ENCODE results near the gene CDKN2AIPNL.

CDKN2AIPNL gene, protein sequence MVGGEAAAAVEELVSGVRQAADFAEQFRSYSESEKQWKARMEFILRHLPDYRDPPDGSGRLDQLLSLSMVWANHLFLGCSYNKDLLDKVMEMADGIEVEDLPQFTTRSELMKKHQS

DNA sequence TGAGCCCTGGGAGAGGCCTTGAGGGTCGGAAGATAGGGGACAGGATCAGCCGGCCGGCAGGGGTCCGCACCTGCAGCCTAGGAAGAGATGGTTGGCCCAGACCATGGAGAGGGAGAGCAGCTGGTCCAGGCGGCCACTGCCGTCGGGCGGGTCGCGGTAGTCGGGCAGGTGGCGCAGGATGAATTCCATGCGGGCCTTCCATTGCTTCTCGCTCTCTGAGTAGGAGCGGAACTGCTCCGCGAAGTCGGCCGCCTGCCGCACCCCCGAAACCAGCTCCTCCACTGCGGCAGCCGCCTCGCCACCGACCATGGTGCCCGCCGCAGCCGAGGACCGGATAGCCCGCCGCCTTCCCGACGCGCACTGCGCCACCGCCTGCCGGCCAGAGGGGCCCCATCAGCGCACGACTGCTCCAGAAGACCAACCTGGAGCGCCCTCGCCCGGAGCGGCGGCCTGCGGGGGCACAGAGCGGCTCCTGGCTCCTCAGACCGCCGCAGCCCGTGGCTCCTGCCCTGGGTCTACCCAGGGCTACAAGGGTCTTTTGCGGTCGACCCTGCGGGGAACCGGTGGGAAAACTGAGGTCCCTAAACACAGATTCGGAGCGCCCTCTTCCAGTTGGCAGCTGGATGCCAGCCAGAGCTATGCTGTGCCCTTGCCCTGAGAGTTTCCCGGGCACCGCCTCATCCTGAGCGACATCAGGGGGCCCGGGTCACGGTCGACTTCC lies at the start of gene CDKN2AIPNL:
TSS of gene CDKN2AIPNL (minus strand) at position 336 of the 721 bp plus-strand sequence. CDS start at position 309, 27 bp downstream.
- DNase-seq = peak; percentile 89

DNA sequence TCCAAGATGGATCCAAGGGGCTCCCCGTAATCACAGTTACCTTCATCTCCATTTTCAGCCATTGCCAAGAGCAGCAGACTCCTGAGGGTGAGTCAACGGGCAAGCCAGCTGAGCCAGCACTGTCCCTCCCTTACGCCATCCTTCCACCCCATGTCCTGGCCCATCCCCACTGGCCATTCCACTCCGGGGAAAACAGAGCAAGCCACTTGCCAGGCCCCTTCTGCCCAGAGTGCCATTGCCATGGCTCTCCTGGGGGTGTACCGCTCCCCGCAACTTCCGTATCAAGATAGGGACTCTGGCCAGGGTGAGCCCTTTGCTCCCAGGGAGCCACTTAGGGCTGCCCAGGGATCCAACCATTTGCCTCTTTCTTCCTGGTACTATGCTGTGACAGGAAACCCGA lies 48.9 kb upstream of the CDKN2AIPNL start:
- no peak for DNase-seq

DNA sequence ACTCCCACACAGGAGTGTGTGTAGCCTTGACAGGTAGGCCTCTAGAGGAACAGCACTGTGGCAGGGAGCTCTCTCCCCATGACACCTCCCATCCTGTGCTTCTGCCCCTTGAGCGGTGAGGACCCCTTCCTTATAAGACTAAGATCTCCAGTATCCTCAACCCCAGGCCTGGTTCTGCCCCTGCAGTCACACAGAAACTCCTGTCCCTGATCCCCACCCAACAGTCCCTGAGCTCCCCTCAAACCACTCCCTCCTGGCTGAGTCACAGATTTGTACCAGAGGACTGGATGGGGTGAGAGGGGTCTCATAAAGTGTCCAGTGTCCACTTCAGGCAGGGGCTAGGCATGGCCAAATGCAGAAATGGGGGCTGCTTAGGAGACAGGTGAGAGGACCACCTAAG lies 47.8 kb upstream of the CDKN2AIPNL start:
- DNase-seq = no peak

DNA sequence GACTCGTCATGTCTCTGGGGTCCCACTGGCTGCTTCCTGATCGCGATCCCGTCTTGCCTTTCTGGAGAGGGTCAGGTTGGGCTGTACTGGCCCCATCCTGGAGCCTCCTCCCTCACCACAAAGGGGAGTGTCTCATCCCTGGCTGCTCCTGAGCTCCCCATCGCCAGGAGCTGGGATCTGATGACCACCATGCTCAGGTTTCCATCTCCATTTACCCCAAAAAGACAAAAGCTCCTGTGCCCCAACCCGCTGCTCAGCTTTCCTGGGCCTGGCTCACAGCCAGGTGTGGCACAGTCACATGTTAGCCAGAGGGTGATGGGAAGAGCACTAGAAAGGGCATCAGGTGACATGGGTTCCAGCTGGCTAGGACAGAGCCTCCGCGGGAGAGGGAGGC lies 47.3 kb upstream of the CDKN2AIPNL start:
- no peak for DNase-seq

DNA sequence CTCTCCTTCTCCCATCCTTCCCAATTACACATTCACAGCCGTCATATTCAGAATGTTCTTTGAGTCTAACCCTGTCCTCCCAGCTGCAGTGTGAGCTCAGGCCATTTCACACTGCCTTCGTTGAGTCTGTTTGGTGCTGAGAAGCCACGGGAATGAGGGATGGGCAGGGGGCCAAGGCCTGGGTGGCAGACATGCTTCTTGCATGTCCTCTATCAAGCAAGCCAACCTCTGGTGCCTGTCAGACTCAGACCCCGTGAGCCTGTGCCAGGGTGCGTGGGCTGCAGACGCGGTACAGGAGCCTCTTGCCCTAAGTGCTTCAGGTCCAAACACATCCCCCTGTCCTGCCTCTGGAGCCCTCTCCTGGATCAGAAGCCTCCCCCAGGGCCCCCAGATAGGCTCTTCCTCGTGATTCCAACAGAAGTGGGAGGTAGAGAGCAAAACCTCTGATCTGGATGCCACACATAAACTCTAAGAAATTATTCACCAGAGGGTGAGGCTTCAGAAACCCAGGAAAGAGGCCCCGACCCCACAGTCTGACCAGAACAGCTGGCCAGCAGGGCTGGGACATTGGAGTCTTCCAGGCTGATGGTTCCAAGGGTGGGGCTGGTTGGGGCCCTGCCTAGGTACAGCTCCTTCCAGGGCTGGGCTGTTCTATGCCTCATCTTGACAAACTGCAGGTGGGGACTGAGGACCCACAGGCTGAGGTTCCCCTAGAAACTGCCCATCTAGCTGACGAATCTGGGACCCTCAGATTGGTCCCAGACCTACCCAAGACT lies 46.7 kb upstream of the CDKN2AIPNL start:
- DNase-seq = no peak

DNA sequence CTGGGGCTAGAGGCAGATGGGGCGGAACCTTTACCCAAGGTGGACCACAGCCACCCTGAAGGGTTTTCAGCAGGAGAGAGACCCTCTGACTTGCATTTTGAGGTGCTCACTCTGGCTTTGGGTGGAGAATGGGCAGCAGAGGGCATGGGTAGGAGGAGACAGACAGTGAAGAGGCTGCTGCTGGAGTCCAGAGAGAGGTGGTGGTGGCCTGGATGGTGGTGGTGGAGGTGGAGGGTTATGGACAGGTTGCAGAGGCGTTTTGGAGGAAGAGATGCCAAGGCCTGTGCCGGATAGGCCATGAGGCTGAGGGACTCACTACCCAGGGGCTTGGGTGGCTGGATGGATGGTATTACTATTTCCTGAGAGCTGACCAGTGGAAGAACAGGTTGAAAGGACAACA lies 46.1 kb upstream of the CDKN2AIPNL start:
- DNase-seq = no peak

DNA sequence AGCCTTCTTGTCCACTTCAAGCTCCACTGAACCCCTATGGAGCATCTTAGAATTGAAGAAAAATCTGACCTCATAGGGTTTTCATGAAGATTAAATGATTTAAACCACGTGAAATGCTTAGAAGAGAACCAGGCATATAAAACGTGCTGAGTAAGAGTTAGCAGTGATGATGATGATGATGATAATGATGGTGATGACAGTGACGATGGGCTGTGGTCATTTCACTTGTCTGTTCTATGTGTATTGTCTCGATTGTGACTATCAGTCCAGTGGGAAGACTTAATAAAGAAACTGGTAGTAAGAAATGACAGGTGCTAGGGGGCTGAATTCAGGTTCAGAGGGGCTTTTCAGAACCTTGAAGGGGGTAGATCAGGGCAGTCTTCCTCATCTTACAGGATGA lies 45.1 kb upstream of the CDKN2AIPNL start:
- no peak for DNase-seq

DNA sequence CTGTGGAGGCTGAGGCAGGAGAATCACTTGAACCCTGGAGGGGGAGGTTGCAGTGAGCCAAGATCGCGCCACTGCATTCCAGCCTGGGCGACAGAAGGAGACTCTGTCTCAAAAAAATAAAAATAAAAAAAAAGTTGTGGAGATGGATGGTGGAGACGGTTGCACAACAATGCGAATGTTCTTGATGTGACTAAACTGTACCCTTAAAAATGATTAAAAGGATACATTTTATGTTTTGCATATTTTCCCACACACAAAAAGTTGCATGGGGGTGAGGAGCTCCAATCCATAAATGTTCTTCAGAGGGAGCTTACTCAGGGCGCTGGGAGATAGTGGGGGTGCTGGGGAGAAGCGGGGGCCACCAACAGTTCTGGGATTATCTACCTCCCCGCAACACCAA lies 43.8 kb upstream of the CDKN2AIPNL start:
- no peak for DNase-seq

DNA sequence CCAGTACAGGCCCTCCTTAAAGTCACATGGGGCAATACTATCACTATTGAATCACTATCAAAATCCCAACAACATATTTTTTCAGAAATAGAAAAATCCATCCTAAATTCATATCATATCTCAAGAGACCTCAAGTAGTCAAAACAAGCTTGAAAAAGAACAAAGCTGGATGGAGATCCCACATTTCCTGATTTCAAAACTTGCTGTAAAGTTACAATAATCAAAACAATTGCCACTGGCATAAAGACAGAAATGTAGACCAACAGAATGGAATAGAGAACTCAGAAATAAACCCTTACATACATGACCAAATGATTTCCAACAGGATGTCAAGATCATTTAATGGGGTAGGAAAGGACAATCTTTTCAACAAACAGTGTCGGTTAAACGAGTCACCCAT lies 41.3 kb upstream of the CDKN2AIPNL start:
- no peak for DNase-seq

DNA sequence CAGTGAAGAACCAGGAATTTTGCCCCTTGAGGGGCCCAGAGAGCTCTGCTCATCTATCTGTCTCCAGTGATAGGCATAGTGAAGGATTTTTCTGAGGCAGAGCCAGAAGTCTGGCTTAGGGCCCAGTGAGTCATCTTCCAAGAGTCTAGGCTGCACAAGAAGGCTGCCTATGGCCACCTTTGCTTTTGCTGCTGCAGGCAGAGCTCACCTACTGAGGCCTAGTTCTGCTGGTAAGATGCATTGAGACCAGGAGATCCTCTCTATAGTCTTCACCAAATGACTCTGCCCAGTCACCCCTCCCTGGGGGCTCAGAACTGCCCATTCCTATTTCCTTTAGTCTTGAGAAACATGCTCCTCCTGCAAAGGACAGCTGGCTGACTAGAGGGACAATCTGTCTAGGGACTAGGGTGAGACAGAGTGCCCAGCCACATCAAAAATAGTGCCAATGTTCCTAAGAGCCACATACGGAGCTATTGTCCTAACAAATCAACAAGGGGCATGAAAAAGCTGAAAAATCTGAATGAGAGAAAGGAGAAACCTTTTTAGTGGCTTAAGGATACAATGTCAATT lies 40.3 kb upstream of the CDKN2AIPNL start:
- no peak for DNase-seq

DNA sequence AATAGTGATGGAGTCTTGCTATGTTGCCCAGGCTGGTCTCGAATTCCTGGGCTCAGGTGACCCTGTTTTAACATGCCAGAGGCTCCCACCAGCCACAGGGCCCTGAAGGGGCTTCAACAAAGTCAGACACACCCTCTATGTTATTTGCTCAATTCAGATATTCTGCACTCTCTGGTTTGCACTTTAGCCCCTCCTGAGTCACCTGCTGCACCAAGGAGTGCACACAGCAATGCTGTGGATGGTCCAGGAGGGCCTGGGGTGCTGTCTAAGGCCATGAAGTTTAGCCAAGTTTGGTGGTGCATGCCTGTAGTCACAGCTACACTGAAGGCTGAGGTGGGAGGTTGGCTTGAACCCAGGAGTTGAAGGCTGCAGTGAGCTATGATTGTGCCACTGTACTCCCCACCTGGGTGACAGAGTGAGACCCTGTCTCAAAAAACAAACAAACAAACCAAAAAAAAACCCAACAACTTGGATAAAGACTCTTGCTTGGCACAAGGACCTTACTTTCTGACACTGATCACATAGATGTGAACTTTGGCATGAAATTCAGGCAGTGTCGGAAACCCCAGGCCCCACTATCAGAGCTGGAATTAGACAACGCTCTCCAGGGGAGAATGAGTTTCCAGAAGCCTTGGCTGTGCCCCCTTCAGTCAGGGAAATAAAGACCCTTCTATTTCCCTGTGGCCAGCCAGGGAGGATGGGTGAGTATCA lies 39.7 kb upstream of the CDKN2AIPNL start:
- DNase-seq = no peak

DNA sequence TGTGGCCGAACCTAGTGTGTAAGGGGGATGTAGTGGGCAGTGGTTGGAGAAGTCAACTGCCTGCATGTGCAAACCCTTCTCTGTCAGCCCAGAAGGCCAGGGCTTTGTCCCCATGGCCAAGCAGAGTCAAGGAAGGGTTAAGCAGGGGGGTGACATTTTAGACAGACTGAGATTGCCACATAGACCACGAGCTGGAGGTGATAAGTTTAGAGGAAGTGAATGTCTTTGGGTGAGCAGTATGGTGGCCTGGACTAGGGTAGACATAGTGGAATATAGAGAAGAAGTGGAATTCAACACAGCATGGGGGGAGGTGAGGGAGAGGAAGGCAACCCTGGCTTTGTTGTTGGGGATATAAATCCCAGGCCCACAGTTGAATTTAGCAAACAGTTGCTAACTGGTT lies 38.7 kb upstream of the CDKN2AIPNL start:
- DNase-seq = no peak

DNA sequence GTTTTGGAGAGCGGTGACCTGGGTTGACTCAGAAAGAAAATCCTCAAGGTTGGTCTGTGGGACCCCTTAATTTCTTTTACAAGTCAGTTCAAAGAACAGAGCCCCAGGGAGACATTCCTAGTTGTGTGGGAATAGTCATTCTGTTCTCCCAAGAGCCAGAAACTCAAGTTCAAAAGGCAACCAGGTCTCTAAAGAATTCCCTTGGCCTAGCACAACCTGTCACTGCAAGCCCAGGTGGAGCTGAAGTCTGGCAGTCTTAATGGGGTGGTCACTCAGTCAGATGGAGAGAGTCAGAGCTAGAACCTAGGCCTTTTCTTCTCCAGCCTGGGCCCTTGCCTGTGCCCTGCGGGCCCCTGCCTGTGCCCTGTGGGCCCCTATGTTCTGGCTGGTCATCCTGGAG lies 37.5 kb upstream of the CDKN2AIPNL start:
- DNase-seq = no peak

DNA sequence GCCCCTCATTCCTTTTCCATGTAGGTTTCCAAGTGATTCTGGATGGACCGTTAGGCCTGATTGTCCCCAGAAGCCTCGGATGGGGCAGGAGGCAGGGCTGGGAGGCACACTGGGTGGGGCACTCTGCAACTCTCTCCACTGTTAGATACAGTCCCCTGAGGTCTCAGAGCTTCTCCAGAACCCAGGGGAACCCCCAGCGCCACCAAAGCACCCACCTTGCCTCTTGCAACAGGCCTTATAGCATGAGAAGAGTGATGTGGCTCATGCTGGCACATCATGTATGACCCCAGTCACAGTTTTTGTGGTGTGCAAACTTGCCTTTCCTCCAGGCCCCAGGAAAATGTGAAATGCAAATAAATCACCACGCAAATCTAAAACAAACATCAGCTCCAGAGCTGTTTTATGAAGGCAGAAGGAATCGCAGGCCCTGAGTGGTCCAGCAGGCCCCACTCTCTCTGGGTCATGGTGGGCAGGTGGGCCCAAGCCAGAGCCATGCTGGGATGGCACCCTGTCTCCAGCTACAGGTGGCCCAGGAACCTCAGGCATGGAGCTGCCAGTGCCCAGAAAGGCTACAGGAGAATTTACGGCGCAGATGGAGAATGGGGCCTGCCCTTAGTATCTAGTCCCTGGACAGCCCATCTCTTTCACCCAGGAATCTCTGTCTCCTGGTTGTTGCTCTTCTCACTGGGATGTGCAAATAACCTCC lies 36.3 kb upstream of the CDKN2AIPNL start:
- no peak for DNase-seq

DNA sequence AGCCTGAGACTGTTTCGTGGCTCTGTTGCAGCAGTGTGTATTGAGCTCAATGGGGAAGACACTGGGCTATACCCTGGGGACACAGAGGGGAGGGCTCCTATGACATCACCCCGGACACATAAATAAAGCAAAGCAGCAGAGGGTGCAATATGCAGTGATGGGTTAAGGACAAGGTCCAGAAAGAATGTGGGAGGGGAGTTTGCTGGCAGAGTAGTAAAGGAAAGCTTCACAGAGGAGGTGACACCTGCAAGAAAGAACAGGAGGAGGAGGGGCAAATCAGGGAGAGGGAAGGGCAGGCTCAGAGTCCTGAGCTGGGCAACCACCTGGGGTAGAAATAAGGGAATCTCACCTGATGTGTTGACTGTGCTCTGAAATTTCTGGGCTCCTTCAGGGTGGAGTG lies 35.3 kb upstream of the CDKN2AIPNL start:
- DNase-seq = peak; percentile 55

DNA sequence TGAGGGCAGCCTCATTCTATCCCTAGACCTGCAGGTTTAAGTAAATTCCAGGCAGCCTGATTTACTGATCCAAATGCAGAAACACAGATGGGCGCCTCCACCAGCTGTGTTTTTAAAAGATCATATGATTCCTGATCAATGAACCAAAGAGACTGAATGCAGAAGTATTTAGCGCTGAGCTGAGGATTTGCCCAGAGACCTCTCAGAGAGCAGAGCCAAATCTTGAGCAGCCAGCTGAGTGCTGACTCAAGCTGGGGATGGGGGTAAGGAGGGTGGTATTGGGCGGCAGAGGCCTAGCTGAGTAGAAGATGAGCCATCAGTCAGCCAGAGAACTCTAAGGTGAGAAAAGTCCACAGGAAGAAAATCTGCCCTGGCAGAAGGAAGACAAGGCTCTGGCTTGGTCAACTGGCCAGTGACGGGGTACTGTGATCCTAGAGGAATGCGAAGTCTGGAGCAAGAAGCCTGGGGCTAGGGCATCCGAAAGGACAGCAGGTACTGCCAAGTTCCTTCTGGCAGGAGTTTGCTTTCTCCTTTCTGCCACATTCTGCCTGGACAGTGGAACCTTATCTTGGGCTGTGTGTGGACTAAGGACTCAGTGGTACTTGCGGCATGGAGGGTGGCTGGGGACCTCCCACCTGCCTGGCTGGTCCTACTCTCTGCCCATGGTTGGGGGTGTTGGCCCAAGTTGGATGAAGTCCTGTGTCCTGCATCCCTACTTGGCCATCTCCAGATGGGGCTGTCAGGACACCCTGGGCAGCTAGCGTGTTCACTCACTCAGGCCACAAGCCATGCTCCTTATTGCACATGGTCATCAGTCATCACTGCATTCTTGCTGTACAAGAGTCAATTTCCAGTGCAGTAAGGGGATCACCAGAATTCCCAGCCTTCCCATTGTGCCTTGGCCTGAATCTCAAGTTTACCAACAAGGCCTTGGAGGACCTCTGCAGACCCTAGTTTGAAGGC lies 34.5 kb upstream of the CDKN2AIPNL start:
- peak; percentile 36 for DNase-seq

DNA sequence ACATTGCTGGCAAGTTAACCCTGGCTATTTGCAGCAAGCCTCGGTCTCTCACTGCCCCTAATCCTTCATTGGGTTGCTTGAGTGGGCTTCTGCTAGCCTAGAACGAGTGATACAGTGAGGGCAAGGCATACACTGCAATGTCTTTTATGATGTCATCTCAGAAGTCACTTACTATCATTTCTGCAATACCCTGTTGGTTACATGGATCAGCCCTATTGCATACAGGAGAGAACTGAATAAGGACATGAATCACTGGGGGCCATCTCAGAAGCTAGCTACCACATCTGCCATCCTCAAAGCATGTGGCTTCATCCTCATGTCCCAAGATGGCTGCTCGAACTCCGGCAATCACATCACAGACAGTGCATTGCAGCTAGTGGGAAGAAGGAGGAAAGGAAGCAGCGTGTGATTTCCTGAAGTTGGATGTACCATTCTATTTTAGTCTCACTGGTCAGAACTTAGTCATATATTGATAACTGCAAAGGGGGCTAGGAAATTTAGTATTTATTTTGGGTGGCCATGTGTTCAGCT lies 33.3 kb upstream of the CDKN2AIPNL start:
- DNase-seq = no peak

DNA sequence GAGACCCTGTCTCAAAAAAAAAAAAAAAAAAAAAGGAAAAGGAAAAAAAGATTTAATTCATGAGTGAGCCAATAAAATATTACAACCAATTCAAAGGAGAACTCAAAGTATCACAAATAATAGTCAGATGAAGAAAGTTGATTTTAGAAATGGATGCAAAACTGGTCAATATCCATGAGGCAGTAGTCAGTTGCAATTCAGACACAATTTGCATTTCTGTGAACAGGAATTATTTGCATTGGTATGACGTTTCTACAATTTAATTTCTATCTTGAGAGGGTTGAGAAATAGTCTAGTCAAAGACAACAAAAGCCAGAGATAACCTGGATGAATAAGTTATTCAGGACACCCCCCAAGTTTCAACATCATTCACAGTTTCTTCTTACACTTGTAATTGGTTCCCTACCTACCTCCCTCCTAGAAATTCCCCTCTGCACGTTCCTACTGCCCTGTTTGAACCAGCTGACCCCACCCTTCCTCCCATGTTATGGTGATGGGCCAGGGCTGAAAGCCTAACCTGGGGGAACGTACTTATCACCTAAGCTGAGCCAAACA lies 28.6 kb upstream of the CDKN2AIPNL start:
- no peak for DNase-seq

DNA sequence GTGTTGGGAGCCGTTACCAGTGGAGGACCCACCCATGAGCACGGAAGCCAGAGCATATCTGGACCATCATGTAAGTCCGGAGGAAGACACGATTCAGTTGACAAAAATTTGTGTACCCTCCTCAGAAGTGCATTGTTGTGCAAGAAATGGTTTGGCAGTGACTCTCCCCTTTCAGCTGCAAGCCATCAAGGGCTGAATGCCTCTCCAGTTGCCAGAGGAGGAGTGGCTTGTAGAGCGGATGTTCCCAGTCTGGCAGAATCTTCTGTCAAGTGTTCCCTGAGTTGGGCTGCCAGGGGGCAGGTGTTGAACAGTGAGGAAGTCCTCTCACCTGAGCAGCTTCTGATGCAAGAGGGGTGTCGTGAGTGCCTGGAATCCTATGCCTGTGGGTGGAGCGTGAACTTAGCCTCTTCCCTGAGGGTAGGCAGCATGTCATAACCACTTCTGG lies 27.6 kb upstream of the CDKN2AIPNL start:
- DNase-seq = no peak

DNA sequence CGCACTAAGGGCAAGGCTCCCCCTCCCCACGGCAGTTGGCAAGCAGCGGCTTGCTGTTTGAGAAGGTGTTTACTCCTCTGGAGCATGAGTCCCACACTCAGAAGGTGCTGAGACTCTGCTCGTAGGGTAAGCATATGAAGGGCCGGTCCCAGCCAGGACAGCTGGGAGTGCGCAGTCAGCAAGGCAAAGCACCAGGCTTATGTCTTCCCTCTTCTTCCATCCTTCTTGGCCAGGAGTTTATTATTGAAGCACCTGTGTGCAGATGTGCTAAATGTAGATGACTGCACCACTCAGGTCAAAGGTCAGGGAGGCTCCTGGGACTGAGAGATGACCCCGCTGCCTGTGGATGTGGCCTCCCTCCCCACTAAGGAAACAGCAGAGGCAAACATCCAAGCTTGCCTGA lies 27.0 kb upstream of the CDKN2AIPNL start:
- DNase-seq = no peak

Measured in CD4-positive, alpha-beta T cell treated with Interleukin-15 for 1 hour (primary cell).